ENCODE results near the gene MEF2C. TPM values are rescaled to one million over a fixed set of nuclear protein-coding genes. Genes with fewer than 3 reads are reported as not detected.

Gene MEF2C
- total and polyA plus RNA-seq, 2 of the 13 experiments (the other 11 are each of a cell fraction or from before 2014, with no cell fraction given): 0.02 TPM; not detected in 1

- POLR2A ChIA-PET: no interaction called here
- DNase-seq (ENCODE audit: low spot score): no peak
- no peak overlapping the region for H3K27ac ChIP-seq (ENCODE audit: extremely low read length, insufficient read depth, low read length)
- no peaks in the 10 kb centered on the region for H4K20me1 ChIP-seq (ENCODE audit: insufficient read depth, low read length)
- WGBS (ENCODE audit: low lambda C conversion rate): 1% methylated on average over 5 of the region's 5 CpGs
- ATAC-seq: no peak
- no peaks in the 10 kb centered on the region for H3K4me1 ChIP-seq (ENCODE audit: insufficient read depth, low read length)
- FAIRE-seq: no peak
- no peak for TF ChIP-seq LCORL (IDR thresholded peaks at IDR 0.05)
- no peak for TF ChIP-seq LCORL (CRISPR knock-in tag; IDR thresholded peaks at IDR 0.05)
- TF ChIP-seq, protein P1, sequence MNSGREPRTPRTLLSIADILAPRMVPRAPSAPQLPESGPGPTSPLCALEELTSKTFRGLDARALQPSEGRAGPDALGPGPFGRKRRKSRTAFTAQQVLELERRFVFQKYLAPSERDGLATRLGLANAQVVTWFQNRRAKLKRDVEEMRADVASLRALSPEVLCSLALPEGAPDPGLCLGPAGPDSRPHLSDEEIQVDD (CRISPR knock-in tag; IDR thresholded peaks at IDR 0.05; ENCODE audit: borderline replicate concordance): no peak
- no peak for TF ChIP-seq BORCS8-MEF2B (CRISPR knock-in tag; IDR thresholded peaks at IDR 0.05)
- TF ChIP-seq ZNF136 (CRISPR knock-in tag; IDR thresholded peaks at IDR 0.05; ENCODE audit: low read depth): no peak
- TF ChIP-seq FOXC1 (CRISPR knock-in tag; IDR thresholded peaks at IDR 0.05; ENCODE audit: borderline replicate concordance): no peak
- TF ChIP-seq XBP1 (CRISPR knock-in tag; IDR thresholded peaks at IDR 0.05): no peak
- no peak for TF ChIP-seq STAT5B (CRISPR knock-in tag; IDR thresholded peaks at IDR 0.05)
- TF ChIP-seq TBL1XR1 (IDR thresholded peaks at IDR 0.05; ENCODE audit: borderline replicate concordance, low read length, partially characterized antibody): no peak
- no peak for TF ChIP-seq E2F1 (CRISPR knock-in tag; IDR thresholded peaks at IDR 0.05)
- TF ChIP-seq KDM6A (CRISPR knock-in tag; IDR thresholded peaks at IDR 0.05; ENCODE audit: low read depth): no peak
- TF ChIP-seq BRD4 (CRISPR knock-in tag; IDR thresholded peaks at IDR 0.05): no peak
- no peak for TF ChIP-seq ZNF562 (CRISPR knock-in tag; IDR thresholded peaks at IDR 0.05; ENCODE audit: borderline replicate concordance)
- no peak for TF ChIP-seq ZNF121 (CRISPR knock-in tag; IDR thresholded peaks at IDR 0.05)
- no peak for TF ChIP-seq ZBTB37 (CRISPR knock-in tag; IDR thresholded peaks at IDR 0.05)
- intact Hi-C loops (cut with micrococcal nuclease; ENCODE audit: unreplicated experiment): no loop called here
- in situ Hi-C loops (cut with HindIII; ENCODE audit: extremely low pct_ligation_motif_present, low pct_unique_long_range_greater_than_20kb): no loop called here
- no peak overlapping the region for H2AFZ ChIP-seq (ENCODE audit: low read length)
- BruUV-seq (replicated peaks): no TSS peak
- no peak overlapping the region for H3K9ac ChIP-seq (ENCODE audit: insufficient read depth, low read depth, low read length)
- H3K79me2 ChIP-seq (ENCODE audit: insufficient read depth, low read length): no peaks in the 10 kb centered on the region
- H3K27me3 ChIP-seq (ENCODE audit: control insufficient read depth in 1 of 2, insufficient read depth in 2 of 2, low read length in 2 of 2): peaks cover 0 to 7% of the 10 kb centered on the region in 2 experiments; a peak in 3 of 5 replicates
- H3K4me3 ChIP-seq (replicated peaks in 1 of 3; ENCODE audit: insufficient read depth in 1 of 3, low read depth in 2 of 3, low read length in 3 of 3): no peak overlapping the region
- no peaks in the 10 kb centered on the region for H3K36me3 ChIP-seq (replicated peaks in 1 of 2; ENCODE audit: control insufficient read depth in 1 of 2, insufficient read depth in 2 of 2, low read length in 2 of 2)
- no peaks in the 10 kb centered on the region for H3K9me3 ChIP-seq (ENCODE audit: low read length)
- H3K4me2 ChIP-seq (ENCODE audit: low read depth, low read length): no peak overlapping the region
- CTCF ChIA-PET (ENCODE audit: low intra/inter-chr PET ratio, low total read pairs): no interaction called here
These were observed 124.8 kb downstream of the MEF2C start for GRCh38 chr5:88758184-88758583.
